ENCODE measurements around the gene ARHGEF16.

Gene ARHGEF16

DNA sequence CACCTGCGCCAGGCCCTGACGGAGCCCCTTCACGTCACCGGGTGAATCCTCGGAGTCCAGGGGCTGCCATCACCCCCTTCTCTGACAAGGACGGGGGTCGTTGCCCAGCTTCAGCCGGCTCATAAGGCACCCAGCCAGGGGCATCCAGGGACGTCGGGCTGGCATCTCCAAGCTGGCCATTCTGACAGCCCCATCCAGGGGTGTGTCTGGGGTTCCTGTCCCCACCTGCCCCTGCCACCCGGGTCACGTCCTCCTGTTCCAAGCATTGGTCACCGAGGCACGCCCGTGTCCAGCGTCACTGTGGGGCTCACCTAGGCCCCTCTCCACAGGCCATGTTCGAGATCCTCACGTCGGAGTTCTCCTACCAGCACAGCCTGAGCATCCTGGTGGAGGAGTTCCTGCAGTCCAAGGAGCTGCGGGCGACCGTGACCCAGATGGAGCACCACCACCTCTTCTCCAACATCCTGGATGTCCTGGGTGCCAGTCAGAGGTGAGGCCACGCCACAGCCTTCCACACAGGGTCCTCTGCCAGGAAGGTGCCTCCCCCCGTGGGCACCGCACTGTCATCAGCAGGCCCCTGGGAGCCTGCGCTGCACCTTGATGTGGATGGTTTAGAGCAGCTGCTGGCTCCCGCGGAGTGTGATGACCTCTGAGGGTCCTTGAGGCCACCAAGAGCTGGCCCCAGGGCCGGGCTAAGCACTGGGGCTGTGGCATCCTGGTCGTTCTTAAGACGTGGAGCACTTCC lies 14.8 kb downstream of the ARHGEF16 start:
- peak; percentile 0 for DNase-seq

DNA sequence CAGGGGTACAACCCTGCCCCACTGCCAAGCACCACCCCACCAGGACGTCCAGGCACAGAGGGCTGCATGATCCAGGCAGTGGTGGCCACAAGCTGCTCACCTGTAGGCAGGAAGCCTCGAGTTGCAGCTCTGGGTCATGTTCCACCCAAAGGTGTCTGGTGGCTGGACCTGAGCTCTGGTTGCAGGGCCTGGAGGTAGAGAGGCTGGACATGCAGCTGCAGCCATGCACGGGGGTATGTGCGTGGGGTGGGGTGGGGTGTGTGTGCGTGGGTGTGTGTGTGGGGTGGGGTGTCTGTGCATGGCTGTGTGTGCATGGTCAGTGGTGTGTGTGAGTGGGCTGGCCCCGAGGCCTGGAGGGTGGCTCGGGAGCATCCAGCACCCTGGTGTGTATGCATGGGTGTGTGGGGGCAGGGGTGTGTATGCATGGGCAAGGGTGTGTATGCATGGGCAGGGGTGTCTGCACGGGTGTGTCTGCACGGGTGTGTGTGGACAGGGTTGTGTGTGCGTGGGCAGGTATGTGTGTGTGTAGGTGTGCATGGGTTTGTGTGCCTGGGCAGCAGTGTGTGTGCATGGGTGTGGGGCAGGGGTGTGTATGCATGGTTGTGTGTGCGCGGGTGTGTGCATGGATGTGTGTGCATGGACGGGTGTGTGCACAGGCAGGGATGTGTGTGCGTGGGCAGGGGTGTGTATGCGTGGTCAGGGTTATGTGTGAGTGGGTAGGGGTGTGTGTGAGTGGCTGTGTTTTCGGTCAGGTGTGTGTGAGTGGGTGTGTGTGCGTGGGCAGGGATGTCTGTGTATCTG lies 15.6 kb downstream of the ARHGEF16 start:
- no peak for DNase-seq

DNA sequence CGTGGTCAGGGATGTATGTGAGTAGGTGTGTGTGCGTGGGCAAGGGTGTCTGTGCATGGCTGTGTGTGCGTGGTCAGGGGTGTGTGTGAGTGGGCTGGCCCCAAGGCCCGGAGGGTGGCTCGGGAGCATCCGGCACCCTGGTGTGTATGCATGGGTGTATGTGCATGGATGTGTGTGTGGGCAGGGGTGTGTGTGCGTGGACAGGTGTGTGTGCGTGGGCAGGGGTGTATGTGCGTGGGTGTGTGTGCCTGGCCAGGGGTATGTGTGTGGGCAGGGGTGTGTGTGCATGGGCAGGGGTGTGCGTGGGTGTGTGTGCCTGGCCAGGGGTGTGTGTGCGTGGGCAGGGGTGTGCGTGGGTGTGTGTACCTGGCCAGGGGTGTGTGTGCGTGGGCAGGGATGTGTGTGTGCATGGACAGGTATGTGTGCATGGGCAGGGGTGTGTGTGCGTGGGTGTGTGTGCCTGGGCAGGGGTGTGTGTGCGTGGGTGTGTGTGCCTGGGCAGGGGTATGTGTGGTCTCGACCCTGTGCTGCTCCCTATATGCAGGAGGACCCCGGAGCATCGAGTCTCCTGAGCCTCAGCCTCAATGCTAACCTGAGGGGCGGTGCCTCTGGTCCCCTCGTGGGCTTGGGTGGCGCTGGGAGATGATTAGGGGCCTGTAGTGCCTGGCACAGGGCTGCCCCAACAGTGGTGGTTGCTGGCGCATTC lies 16.3 kb downstream of the ARHGEF16 start:
- no peak for DNase-seq

DNA sequence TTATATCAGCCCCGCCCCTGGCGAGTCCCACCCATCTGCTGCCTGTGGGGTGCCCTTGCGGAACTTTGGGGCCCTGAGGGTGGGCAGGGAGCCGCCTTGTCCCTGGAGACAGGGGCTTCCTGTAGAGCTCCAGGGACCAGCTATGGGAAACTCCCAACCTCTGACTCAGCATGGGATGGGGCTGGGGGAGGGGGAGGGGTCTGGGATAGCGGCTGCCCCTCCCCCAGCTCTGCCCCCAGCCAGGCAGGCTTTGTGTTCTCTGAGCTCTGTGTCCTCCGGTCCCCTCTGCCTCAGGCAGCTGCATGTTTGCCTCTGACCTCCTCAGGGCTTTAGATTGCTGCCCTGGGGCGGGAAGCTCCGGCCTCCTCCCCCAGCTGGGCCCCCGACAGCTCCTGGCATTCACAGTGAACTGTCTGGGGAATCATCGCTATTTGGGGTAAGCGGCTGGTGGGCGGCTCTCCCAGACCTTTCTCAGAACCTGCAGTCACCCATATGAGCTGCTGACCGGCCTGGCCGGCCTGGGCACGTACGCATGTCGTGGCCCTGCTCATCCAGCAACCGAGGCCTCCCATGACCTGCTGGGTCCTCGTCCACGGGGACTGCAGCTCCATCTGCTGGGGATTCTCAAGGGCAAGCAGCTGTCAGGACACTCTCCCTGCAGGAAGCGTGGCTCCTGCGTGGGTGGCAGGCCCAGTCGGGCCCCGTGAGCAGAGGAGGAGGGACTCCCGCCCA lies 17.1 kb downstream of the ARHGEF16 start:
- no peak for DNase-seq

DNA sequence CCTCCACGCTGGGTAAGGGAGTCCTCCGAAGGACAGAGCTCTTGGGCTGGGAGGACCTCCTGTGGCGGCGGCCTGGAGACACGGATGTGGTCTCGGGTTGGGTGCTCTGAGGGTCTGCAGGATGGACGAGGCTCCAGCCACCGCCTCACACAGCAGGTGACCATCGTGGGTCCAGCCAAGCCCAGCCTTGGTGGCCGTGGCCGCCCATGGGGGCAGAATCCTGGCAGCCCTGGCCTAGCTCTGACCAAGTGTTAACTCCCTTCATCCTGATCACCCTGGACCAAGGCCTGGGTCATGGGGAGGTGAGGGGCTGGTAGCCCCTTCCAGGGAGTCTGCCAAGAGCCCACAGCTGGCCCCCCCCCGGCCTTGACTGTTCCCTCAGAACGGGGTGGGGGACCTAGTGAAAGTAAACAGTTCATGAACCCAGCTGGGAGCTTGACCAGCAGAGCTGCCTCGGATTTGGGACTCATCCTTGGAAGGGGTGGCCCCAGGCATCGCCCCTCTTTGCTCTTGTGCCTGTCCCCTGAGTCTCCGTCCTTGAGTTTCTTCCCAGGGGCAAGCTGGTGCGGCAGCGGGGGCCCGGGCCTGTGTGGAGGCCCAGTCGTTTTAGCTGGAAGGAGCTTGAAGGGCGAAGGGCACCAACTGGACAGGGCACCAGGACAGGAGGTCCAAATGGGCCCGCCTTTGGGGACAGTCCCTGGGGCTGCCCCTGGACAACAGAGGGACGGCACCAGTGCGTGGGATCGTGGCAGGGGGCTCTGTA lies 17.8 kb downstream of the ARHGEF16 start:
- DNase-seq = no peak

DNA sequence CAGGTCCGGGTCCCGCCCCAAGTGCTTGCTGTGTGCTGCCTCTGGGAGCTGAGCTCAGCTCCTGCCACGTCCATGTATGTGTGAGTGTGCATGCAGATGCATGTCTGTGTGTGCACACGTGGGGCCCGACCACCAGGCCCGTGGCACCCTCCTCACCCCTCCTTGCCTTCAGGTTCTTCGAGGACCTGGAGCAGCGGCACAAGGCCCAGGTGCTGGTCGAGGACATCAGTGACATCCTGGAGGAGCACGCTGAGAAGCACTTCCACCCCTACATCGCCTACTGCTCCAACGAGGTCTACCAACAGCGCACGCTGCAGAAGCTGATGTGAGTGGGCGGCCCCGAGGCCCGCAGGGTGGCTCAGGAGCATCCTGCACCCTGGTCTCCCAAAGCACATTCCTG lies 18.4 kb downstream of the ARHGEF16 start:
- no peak for DNase-seq

DNA sequence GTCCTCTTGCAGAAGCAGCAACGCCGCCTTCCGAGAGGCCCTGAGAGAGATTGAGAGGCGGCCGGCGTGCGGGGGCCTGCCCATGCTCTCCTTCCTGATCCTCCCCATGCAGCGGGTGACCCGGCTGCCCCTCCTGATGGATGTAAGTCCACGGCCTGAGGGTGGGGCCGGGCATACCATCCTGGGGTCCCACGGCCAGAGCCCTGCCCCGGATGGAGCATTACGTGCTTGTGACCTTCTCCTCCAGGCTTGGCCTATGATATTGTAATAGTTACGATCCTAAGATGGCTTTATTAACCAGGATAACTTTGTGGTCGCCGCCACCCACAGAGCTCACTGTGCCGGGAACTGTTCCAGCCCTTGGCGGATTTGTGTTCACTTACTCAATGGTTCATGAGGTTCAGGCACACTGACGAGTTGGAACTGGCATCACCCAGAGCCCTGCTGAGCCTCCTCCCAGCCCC lies 18.9 kb downstream of the ARHGEF16 start:
- DNase-seq = no peak

DNA sequence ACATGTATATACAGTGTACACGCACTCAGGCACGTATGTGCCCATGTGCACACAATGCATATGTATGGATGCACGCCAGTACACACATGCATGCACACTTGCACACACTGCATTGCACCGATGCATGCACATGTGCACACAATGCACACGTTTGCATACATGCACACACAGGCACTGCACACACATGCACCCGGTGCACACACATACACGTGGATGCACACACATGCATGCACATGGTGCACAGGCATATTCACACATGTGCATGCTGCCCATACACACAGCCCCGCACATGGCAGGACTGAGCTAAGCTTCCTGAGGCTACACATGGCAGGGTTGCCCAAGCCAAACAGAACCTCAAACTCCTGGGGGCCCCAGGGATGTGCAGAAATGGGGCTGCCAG lies 19.6 kb downstream of the ARHGEF16 start:
- DNase-seq = no peak

DNA sequence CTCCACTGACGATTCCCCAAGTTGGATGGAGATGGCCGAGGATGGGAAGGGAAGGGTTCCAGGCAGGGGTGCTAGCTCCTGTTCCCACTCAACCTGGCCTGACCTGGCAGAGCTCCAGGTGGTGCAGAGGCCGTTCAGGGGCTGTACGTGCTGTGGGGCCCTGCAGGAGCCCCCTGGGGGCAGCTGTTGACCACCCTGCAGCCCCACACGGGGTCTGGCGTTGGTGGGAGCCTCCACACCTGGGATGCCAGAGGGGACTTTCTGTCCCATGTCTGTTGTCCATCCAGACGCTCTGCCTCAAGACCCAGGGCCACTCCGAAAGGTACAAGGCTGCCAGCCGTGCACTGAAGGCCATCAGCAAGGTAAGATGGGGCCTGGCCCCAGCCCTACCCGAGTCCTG lies 20.0 kb downstream of the ARHGEF16 start:
- DNase-seq = no peak

DNA sequence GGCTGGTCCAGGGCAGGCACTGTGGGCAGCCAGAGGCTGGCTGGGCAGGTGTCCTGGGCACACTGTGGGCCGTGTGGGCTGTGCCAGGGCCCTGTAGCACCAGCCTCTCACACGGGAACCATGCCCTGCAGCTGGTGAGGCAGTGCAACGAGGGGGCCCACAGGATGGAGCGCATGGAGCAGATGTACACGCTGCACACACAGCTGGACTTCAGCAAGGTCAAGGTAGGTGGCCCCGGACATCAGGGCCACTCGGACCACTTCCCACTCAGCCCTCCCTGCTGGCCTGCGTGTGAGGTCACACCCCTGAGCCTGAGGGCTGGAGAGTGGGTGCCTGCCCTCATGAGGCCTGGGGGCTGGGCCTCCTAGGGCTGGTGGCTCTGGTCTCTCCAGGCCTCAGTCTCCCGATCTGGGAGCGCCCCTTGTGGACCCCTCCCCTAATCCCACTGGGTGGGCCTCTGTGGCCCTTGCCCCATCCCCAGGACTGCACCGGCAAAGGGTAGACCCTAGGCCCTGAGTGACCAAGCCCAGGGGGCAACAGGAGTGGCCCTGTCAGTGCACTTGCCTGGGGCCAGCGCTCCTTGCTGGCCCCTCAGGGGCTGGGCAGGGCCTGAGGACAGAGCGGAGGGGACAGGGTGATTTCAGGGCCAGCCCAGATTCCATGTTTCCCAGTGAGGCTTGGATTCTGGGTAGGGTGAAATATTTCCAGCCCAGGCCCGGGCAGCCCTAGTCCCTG lies 21.5 kb downstream of the ARHGEF16 start:
- DNase-seq = no peak

DNA sequence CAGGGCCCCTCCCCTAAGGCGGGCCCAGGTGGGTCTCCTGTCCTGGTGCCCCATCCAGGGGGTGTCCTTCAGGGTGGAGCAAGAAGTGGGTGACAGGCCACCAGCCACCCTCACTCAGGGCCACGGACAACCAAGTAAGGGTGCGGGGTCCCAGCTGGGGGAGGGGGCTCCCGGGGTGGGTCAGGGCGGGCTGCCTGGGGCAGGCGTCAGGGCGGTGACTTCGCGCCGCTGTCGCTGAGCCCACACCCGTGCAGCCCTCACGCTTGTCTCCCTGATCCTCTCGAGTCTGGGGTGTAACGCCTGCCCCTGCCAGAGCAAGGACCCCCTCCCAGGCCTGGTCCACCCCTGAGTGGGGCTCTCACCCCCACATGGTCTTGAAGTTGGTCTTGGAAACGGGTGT lies 22.2 kb downstream of the ARHGEF16 start:
- DNase-seq = no peak

DNA sequence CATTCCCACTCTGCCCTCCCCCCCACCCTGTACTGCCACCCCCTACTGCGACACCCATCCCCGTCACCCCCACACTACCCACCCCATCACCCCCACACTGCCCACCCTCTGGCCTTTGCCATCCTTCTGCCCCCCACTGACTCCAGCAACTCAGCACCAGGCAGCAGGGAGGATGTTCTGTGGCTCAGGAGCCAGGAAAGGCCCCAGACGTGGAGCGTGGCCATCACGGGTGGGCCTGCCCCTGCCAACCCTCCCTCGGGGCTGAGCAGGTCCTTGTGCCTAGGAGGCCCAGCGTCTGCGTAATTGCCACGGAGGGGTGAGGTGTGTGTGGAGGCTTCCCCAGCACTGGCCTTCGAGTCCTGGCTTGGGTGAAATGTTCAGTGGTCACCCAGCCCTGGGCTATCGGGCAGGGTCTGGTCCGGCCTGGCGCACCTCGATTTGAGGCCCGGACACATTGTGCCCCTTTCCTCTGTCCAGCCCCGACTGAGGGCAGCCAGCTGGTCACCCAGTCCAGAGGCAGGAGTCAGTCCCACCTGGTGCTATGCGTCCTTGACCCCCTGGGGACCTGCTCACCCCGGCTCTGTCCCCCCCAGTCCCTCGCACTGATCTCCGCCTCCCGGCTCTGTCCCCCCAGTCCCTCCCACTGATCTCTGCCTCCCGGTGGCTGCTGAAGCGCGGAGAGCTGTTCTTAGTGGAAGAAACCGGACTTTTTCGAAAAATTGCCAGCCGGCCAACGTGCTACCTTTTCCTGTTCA lies 23.0 kb downstream of the ARHGEF16 start:
- no peak for DNase-seq

DNA sequence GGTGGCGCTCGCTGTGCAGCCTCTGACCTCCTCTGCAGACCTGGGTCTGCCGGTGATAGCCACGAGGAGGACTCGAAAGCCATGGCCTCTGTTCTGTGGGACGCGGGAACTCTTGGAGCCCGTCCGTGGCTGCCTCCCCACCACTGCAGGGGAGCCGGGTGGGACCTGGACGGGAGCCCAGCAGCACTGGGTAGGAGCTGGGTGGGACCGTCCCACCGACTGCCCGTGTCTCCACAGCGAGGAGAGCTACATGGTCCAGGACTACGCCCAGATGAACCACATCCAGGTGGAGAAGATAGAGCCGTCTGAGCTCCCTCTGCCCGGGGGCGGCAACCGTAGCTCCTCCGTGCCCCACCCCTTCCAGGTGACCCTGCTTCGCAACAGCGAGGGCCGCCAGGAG lies 23.7 kb downstream of the ARHGEF16 start:
- DNase-seq = no peak

DNA sequence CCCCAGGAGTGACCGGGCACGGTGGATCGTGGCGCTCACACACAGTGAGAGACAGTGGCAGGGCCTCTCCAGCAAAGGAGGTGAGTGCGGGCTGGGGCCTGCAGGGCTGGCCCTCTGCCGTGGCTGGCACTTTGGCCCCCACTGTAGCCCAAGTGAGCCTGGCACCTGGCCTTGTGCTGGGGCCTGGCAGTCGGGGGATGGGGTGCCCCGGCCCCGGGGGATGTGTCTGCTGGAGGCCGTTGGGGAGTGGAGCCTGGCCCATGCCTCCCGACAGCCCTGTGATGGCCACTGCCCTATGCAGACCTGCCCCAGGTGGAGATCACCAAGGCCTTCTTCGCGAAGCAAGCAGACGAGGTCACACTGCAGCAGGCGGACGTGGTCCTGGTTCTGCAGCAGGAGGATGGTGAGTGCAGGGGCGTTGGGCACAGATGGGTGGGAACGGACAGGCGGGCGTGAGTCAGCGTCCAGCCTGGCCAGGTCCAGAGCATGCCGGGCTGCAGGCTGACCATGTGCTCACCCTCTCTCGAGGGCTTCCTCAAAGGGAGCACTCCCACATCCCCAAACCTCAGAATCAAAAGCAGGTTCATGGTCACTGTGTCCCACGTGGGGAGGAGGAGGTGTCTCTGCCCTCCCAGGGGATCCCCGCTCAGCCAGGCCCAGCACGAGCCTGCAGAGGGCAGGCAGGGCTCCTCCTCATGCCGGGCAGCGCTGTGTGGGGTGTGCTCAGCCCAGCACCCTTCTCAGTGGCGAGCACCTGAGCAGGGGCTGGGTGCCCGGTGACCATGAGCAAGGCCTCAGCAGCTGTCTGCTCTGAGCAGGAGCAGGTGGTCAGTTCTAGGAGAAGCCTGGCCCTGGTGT lies 25.3 kb downstream of the ARHGEF16 start:
- DNase-seq = no peak

DNA sequence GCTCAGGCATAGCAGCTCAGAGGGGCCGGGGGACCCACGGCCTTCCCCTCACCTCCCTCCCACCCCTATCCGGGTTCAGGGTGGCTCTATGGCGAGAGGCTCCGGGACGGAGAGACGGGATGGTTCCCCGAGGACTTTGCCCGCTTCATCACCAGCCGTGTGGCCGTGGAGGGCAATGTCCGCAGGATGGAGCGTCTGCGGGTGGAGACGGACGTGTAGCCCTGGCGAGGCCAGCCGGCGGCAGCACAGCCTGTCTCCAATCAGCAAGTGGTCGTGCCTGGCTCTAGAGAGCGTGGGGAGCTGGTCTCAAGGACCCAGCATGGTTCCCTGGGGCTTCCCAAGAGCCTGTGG lies 25.9 kb downstream of the ARHGEF16 start:
- DNase-seq = no peak

DNA sequence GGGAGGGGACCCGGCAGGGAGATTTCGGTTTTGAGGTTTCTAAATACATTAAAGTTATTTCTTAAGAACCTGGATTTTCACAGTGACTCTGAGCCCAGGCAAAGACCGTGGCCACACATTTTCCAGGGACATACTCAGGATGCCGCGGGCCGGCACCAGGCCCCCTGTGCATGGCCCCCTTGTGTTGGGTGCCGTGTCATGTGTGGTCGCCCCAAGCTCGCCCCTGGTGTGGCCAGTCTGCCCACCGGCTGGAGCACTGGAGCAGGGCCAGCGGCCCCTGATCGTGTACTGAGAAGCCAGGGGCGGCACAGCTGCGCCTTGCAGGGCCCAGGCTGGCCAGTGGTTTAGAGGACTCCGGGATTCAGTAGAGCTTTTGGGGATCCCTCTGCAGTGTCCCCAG lies 26.6 kb downstream of the ARHGEF16 start:
- no peak for DNase-seq

DNA sequence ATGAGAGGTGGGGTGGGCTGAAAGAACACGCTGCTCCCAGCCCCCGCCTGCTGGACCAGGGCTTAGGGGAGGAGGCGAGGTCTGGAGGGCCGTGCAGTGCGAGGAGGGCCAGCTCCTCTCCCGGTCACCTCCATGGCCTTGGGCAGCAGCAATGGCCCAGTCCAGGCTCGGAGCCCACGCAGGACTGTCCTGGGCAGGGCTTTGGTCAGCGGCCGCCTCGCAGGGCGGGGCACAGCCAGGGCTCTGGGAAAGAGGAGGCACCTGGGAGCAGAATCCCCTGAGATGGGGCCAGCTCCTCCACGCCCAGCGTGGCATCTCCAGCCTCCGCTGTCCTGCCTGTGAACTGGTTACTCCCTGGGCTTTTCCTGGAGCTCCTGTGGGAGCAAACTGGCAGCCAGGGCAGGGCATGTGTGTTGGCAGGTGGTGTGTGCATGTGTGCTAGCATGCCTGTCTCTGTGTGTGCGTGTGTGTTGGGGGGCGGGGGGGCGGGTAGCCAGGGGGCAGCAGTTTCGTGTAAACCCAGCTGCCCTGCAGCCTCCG lies 27.4 kb downstream of the ARHGEF16 start:
- DNase-seq = no peak

DNA sequence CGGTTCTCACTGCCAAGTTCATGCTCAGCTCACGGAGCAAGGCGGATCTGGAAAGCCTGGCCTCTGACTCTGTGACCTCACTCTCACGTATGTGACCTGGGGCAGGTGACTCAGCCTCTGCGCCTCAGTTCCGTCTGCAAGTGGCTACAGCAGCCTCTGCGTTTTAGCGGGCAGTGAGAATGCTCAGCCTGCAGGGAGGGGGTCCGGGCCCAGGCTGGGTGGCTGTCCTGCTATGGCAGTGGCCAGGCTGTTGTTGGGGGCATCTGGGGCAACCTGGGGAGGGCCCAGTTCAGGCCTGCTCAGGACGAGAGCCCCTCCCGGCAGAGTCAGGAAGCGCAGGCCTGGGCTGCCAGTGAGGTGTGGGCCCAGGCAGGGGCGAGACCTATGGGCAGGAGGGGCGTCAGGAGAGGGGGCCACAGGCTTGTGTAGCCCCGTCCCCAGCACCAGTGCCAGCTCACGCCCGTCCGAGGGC lies 27.9 kb downstream of the ARHGEF16 start:
- no peak for DNase-seq

DNA sequence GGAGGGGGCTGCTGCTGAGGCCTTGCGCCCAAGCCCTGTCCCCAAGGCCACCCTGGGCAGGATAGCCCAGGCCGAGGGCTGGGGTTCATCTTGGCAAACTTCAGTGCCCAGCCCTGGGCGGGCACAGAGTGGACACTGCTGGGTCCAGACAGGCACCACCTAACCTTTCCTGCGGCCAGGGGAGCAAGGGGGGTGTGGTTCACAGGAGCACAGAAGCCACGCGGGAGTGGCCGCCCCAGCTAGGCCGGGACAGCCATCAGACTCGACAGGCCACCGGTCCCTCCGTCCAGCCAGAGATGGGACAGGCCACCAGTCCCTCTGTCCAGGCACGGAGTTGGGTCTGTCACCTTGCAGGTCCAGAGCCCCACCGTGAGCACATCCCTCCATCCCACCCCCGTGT lies 28.9 kb downstream of the ARHGEF16 start:
- no peak for DNase-seq
